HFFc6 (cell line): Measurements from ENCODE around the gene CCDC146. TPM values are rescaled to one million over a fixed set of nuclear protein-coding genes. Genes with fewer than 3 reads are reported as not detected.
"Not testable (repeated sequence)": the region's sequence is repeated elsewhere in the genome, so short reads cannot be mapped to it uniquely, and the experiment has no call there.

ENCODE experiments used
- DNase-seq: peaks from one replicate; pipeline ENCODE4 v3.0.0-alpha.2; 2018
- H3K27ac Mint-ChIP-seq: 2 replicates; pipeline ENCODE4 v1.8.0; 2020; ENCODE audit warnings: mild to moderate bottlenecking, mixed read lengths
- H3K27me3 Mint-ChIP-seq: 2 replicates; pipeline ENCODE4 v1.8.0; 2021; ENCODE audit warnings: mild to moderate bottlenecking, moderate library complexity, mixed read lengths; ENCODE audit not compliant: insufficient read depth
- H3K36me3 Mint-ChIP-seq: 2 replicates; pipeline ENCODE4 v1.8.0; 2021; ENCODE audit warnings: low read depth, mixed read lengths
- H3K4me1 Mint-ChIP-seq: 2 replicates; pipeline ENCODE4 v1.8.0; 2020; ENCODE audit warnings: low read depth, mixed read lengths
- H3K4me3 Mint-ChIP-seq: 2 replicates; pipeline ENCODE4 v1.8.0; 2020; ENCODE audit warnings: mild to moderate bottlenecking, moderate library complexity, mixed read lengths
- H3K9me3 Mint-ChIP-seq: 2 replicates; pipeline ENCODE4 v1.8.0; 2020; ENCODE audit warnings: mild to moderate bottlenecking, mixed read lengths
- CTCF ChIP-seq: fragments of 200-600 bp; sonication (generic); IDR thresholded peaks from 2 replicates; pipeline ENCODE4 v1.5.0; 2021; ENCODE audit warnings: antibody characterized with exemption, mild to moderate bottlenecking
- total RNA-seq, 6 experiments: library from RNA; stranded (reverse); fragmentation: NEBNext Ultra II Directional; extraction: Animal tissue kit (Norgen Biotek cat#: 25700); gene quantifications; 2 replicates in 1 of 6; 3 replicates in 5 of 6; pipeline ENCODE4 v1.2.3, GENCODE V29; 2021

The CCDC146 gene
- total RNA-seq, 6 experiments from 2014 or later = 0.09 to 0.70 (median 0.57) TPM

GRCh38 chr7:77107659-77108058 is 14.8 kb upstream of the CCDC146 start:
- H3K4me3 Mint-ChIP-seq, H3K36me3 Mint-ChIP-seq, H3K9me3 Mint-ChIP-seq, H3K27ac Mint-ChIP-seq, H3K27me3 Mint-ChIP-seq, DNase-seq: not testable (repeated sequence)
- H3K4me1 Mint-ChIP-seq = peaks cover 11% of the 10 kb centered on the region; the same call in 1 of the 2 replicates

GRCh38 chr7:77108362-77108761 is 14.1 kb upstream of the CCDC146 start:
- H3K36me3 Mint-ChIP-seq, H3K4me3 Mint-ChIP-seq, H3K27me3 Mint-ChIP-seq, H3K27ac Mint-ChIP-seq, DNase-seq, H3K9me3 Mint-ChIP-seq: not testable (repeated sequence)
- H3K4me1 Mint-ChIP-seq = peaks cover 11% of the 10 kb centered on the region; the same call in 1 of the 2 replicates

GRCh38 chr7:77112719-77113306 is 9.6 kb upstream of the CCDC146 start:
- H3K27ac Mint-ChIP-seq, H3K9me3 Mint-ChIP-seq, H3K4me3 Mint-ChIP-seq, H3K27me3 Mint-ChIP-seq, H3K36me3 Mint-ChIP-seq, H3K4me1 Mint-ChIP-seq: not testable (repeated sequence)
- peak; percentile 66 for TF ChIP-seq CTCF
- peak; percentile 4 for DNase-seq

GRCh38 chr7:77125486-77125885 is 3.1 kb downstream of the CCDC146 start:
- H3K36me3 Mint-ChIP-seq, H3K4me3 Mint-ChIP-seq, DNase-seq, H3K4me1 Mint-ChIP-seq, H3K9me3 Mint-ChIP-seq, H3K27me3 Mint-ChIP-seq, H3K27ac Mint-ChIP-seq: not testable (repeated sequence)

- not testable (repeated sequence) for H3K36me3 Mint-ChIP-seq, H3K4me3 Mint-ChIP-seq, H3K9me3 Mint-ChIP-seq, H3K27ac Mint-ChIP-seq, H3K27me3 Mint-ChIP-seq, H3K4me1 Mint-ChIP-seq, DNase-seq
These were observed 4.6 kb downstream of the CCDC146 start for GRCh38 chr7:77127009-77127408.

GRCh38 chr7:77128582-77129410 is 6.4 kb downstream of the CCDC146 start:
- H3K9me3 Mint-ChIP-seq, H3K27ac Mint-ChIP-seq: not testable (repeated sequence)

GRCh38 chr7:77131781-77132180 is 9.4 kb downstream of the CCDC146 start:
- H3K27ac Mint-ChIP-seq, H3K4me1 Mint-ChIP-seq, H3K4me3 Mint-ChIP-seq, H3K27me3 Mint-ChIP-seq, DNase-seq, H3K36me3 Mint-ChIP-seq, H3K9me3 Mint-ChIP-seq: not testable (repeated sequence)

More at GRCh38 chr7:77128582-77129410, 6.4 kb downstream of the CCDC146 start:
- not testable (repeated sequence) for H3K4me3 Mint-ChIP-seq, DNase-seq, H3K27me3 Mint-ChIP-seq, H3K36me3 Mint-ChIP-seq, H3K4me1 Mint-ChIP-seq

GRCh38 chr7:77138668-77139067 is 16.3 kb downstream of the CCDC146 start:
- not testable (repeated sequence) for H3K27ac Mint-ChIP-seq, H3K36me3 Mint-ChIP-seq

GRCh38 chr7:77140291-77140690 is 17.9 kb downstream of the CCDC146 start:
- H3K9me3 Mint-ChIP-seq, H3K27ac Mint-ChIP-seq, H3K27me3 Mint-ChIP-seq, H3K4me3 Mint-ChIP-seq, DNase-seq, H3K4me1 Mint-ChIP-seq, H3K36me3 Mint-ChIP-seq: not testable (repeated sequence)

More at GRCh38 chr7:77138668-77139067, 16.3 kb downstream of the CCDC146 start:
- not testable (repeated sequence) for H3K9me3 Mint-ChIP-seq, DNase-seq, H3K4me3 Mint-ChIP-seq, H3K4me1 Mint-ChIP-seq, H3K27me3 Mint-ChIP-seq

GRCh38 chr7:77152232-77152631 is 29.8 kb downstream of the CCDC146 start:
- H3K27ac Mint-ChIP-seq, H3K4me3 Mint-ChIP-seq, H3K27me3 Mint-ChIP-seq, H3K9me3 Mint-ChIP-seq, H3K36me3 Mint-ChIP-seq, DNase-seq: not testable (repeated sequence)
- peaks cover 16% of the 10 kb centered on the region for H3K4me1 Mint-ChIP-seq

GRCh38 chr7:77154917-77155464 is 32.6 kb downstream of the CCDC146 start:
- H3K4me1 Mint-ChIP-seq = peaks cover 21% of the 10 kb centered on the region
- H3K27ac Mint-ChIP-seq, H3K27me3 Mint-ChIP-seq, H3K9me3 Mint-ChIP-seq, H3K4me3 Mint-ChIP-seq, DNase-seq, H3K36me3 Mint-ChIP-seq: not testable (repeated sequence)

- DNase-seq, H3K27ac Mint-ChIP-seq, H3K36me3 Mint-ChIP-seq, H3K9me3 Mint-ChIP-seq, H3K4me3 Mint-ChIP-seq, H3K27me3 Mint-ChIP-seq: not testable (repeated sequence)
- peaks cover 21% of the 10 kb centered on the region for H3K4me1 Mint-ChIP-seq
These were observed 33.4 kb downstream of the CCDC146 start for GRCh38 chr7:77155601-77156377.
